ENCODE results near the gene ABHD4.
"Not testable (repeated sequence)": the region's sequence is repeated elsewhere in the genome, so short reads cannot be mapped to it uniquely, and the experiment has no call there.

ABHD4 gene

GRCh38 chr14:22564463-22564862 lies 33.6 kb upstream of the ABHD4 start:
- H3K9ac ChIP-seq (ENCODE audit: low read length): no peak overlapping the region
- H3K9me3 ChIP-seq (ENCODE audit: control insufficient read depth, insufficient read depth, low read depth, low read length): no peaks in the 10 kb centered on the region
- no peak overlapping the region for H3K4me3 ChIP-seq (ENCODE audit: low read depth, low read length)
- H3K4me1 ChIP-seq (ENCODE audit: control insufficient read depth, insufficient read depth, low read length): peaks cover 15% of the 10 kb centered on the region; the same call in 1 of the 2 replicates
- H3K36me3 ChIP-seq (ENCODE audit: control insufficient read depth, insufficient read depth, low read length): peaks cover 37% of the 10 kb centered on the region
- H3K27me3 ChIP-seq (ENCODE audit: control insufficient read depth, insufficient read depth, low read length): no peaks in the 10 kb centered on the region
- no peak overlapping the region for H3K27ac ChIP-seq (ENCODE audit: low read depth, low read length)

DNA sequence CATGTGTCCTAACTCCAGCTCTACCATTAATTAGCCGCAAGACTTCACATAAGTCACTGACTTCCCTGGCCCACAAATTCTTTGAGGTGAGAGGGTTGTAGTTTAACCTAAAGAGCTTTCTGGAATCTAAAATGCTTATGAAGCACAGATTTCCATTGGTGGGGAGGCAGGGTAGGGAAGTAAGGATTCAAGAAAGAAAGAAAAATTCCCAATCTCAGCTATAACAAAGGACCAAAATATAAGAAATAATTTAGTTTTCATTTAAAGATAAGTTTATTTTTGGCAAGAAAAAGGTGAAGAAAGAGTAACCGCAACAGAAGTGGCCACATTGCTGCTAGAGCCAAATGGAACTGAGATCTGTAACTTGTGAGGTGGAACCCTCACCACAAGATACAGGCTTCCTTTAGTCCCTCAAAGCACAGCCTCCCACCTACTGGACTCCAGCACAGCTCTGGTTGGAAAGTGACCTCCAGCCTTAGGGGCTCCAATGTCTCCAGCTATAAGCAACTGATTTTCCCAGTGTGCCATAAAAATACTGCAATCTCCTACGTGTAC lies 32.6 kb upstream of the ABHD4 start:
- Histone ChIP-seq H3K27me3 (ENCODE audit: control insufficient read depth, insufficient read depth, low read length) (no peaks in the 10 kb centered on the region), H3K9me3 (ENCODE audit: control insufficient read depth, insufficient read depth, low read depth, low read length) (no peaks in the 10 kb centered on the region), H3K27ac (ENCODE audit: low read depth, low read length) (no peak overlapping the region), H3K36me3 (ENCODE audit: control insufficient read depth, insufficient read depth, low read length) (peaks cover 39% of the 10 kb centered on the region), H3K4me1 (ENCODE audit: control insufficient read depth, insufficient read depth, low read length) (peaks cover 14% of the 10 kb centered on the region; the same call in 1 of the 2 replicates), H3K4me3 (ENCODE audit: low read depth, low read length) (no peak overlapping the region), H3K9ac (ENCODE audit: low read length) (no peak overlapping the region)

DNA sequence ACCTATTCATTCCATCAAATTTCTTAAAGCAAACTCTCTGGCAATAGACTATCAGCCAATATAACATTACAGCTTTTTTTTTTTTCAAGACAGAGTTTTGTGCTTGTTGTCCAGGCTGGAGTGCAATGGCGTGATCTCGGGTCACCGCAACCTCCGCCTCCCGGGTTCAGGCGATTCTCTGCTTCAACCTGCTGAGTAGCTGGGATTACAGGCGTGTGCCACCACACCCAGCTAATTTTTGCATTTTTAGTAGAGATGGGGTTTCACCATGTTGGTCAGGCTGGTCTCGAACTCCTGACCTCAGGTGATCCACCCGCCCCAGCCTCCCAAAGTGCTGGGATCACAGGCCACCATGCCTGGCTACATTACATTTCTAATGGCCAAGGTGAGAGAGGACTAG lies 31.8 kb upstream of the ABHD4 start:
- H3K27me3 ChIP-seq (ENCODE audit: control insufficient read depth, insufficient read depth, low read length); H3K9me3 ChIP-seq (ENCODE audit: control insufficient read depth, insufficient read depth, low read depth, low read length); H3K4me3 ChIP-seq (ENCODE audit: low read depth, low read length); H3K9ac ChIP-seq (ENCODE audit: low read length); H3K27ac ChIP-seq (ENCODE audit: low read depth, low read length): not testable (repeated sequence)
- peaks cover 41% of the 10 kb centered on the region for H3K36me3 ChIP-seq (ENCODE audit: control insufficient read depth, insufficient read depth, low read length)
- H3K4me1 ChIP-seq (ENCODE audit: control insufficient read depth, insufficient read depth, low read length): peaks cover 12% of the 10 kb centered on the region; the same call in 1 of the 2 replicates

- Histone ChIP-seq H3K36me3 (ENCODE audit: control insufficient read depth, insufficient read depth, low read length) (peaks cover 46% of the 10 kb centered on the region), H3K4me1 (ENCODE audit: control insufficient read depth, insufficient read depth, low read length) (peaks cover 7% of the 10 kb centered on the region; the same call in 1 of the 2 replicates)
Measured at GRCh38 chr14:22566845-22567244, 31.3 kb upstream of the ABHD4 start.

DNA sequence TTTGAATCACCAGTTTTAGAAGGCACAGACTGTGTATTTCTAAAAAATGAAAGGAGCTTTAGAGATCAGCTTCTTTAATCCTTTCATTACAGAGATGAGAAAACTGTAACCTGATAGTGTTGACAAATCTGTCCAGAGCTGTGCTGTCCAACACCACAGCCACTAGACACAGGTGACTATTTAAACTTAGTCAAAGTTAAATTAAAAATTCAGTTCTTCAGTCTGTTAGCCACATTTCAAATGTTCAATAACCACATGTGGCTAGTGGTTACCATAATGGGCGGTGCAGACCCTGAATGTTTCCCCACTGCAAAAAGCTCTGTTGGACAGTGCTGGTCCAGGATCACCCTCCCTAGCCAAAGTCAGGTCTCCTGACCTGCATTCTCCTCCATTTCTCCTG lies 30.7 kb upstream of the ABHD4 start:
- no peak overlapping the region for H3K9ac ChIP-seq (ENCODE audit: low read length)

More at GRCh38 chr14:22566845-22567244, 31.3 kb upstream of the ABHD4 start:
- H3K9me3 ChIP-seq (ENCODE audit: control insufficient read depth, insufficient read depth, low read depth, low read length): no peaks in the 10 kb centered on the region
- no peak overlapping the region for H3K9ac ChIP-seq (ENCODE audit: low read length)
- H3K27ac ChIP-seq (ENCODE audit: low read depth, low read length): no peak overlapping the region
- H3K27me3 ChIP-seq (ENCODE audit: control insufficient read depth, insufficient read depth, low read length): no peaks in the 10 kb centered on the region
- H3K4me3 ChIP-seq (ENCODE audit: low read depth, low read length): no peak overlapping the region

DNA sequence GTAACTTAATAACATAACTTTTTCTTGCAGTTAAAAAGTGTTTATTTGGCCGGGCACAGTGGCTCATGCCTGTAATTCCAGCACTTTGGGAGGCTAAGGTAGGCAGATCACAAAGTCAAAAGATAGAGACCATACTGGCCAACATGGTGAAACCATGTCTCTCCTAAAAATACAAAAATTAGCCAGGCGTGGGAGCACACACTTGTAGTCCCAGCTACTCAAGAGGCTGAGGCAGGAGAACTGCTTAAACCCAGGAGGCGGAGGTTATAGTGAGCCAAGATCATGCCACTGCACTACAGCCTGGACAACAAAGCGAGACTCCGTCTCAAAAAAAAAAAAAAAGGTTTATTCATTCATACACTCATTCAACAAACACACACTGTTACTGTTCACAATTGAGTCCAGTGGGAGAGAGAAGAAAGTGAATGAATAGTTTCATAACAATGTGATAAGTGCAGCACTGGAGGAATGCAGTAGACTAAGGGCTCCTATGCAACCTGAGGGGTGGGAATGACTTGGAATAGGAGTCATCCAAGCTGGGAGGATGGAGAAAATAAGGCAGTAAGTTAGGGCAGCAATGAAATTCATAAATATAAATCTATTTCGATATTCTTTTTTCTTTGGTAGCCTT lies 28.9 kb upstream of the ABHD4 start:
- H3K9me3 ChIP-seq (ENCODE audit: control insufficient read depth, insufficient read depth, low read depth, low read length): no peaks in the 10 kb centered on the region
- H3K4me3 ChIP-seq (ENCODE audit: low read depth, low read length): no peak overlapping the region
- H3K27me3 ChIP-seq (ENCODE audit: control insufficient read depth, insufficient read depth, low read length): no peaks in the 10 kb centered on the region
- H3K36me3 ChIP-seq (ENCODE audit: control insufficient read depth, insufficient read depth, low read length): peaks cover 61% of the 10 kb centered on the region
- H3K27ac ChIP-seq (ENCODE audit: low read depth, low read length): no peak overlapping the region
- H3K9ac ChIP-seq (ENCODE audit: low read length): no peak overlapping the region
- peaks cover 11% of the 10 kb centered on the region; the same call in 1 of the 2 replicates for H3K4me1 ChIP-seq (ENCODE audit: control insufficient read depth, insufficient read depth, low read length)

More for the DNA sequence above, 30.7 kb upstream of the ABHD4 start:
- Histone ChIP-seq H3K36me3 (ENCODE audit: control insufficient read depth, insufficient read depth, low read length) (peaks cover 52% of the 10 kb centered on the region), H3K4me3 (ENCODE audit: low read depth, low read length) (no peak overlapping the region), H3K27ac (ENCODE audit: low read depth, low read length) (no peak overlapping the region), H3K27me3 (ENCODE audit: control insufficient read depth, insufficient read depth, low read length) (no peaks in the 10 kb centered on the region), H3K4me1 (ENCODE audit: control insufficient read depth, insufficient read depth, low read length) (peaks cover 5% of the 10 kb centered on the region; the same call in 1 of the 2 replicates), H3K9me3 (ENCODE audit: control insufficient read depth, insufficient read depth, low read depth, low read length) (no peaks in the 10 kb centered on the region)

GRCh38 chr14:22569737-22570131 lies 28.4 kb upstream of the ABHD4 start:
- Histone ChIP-seq H3K36me3 (ENCODE audit: control insufficient read depth, insufficient read depth, low read length) (peaks cover 61% of the 10 kb centered on the region), H3K4me1 (ENCODE audit: control insufficient read depth, insufficient read depth, low read length) (peaks cover 11% of the 10 kb centered on the region; the same call in 1 of the 2 replicates), H3K4me3 (ENCODE audit: low read depth, low read length) (no peak overlapping the region), H3K27me3 (ENCODE audit: control insufficient read depth, insufficient read depth, low read length) (no peaks in the 10 kb centered on the region), H3K9me3 (ENCODE audit: control insufficient read depth, insufficient read depth, low read depth, low read length) (no peaks in the 10 kb centered on the region), H3K9ac (ENCODE audit: low read length) (no peak overlapping the region), H3K27ac (ENCODE audit: low read depth, low read length) (no peak overlapping the region)

- peaks cover 63% of the 10 kb centered on the region for H3K36me3 ChIP-seq (ENCODE audit: control insufficient read depth, insufficient read depth, low read length)
- peak overlapping the region; percentile 28 for H3K27ac ChIP-seq (ENCODE audit: low read depth, low read length)
- peak overlapping the region; percentile 16 for H3K9ac ChIP-seq (ENCODE audit: low read length)
- no peaks in the 10 kb centered on the region for H3K9me3 ChIP-seq (ENCODE audit: control insufficient read depth, insufficient read depth, low read depth, low read length)
- H3K4me1 ChIP-seq (ENCODE audit: control insufficient read depth, insufficient read depth, low read length): peaks cover 11% of the 10 kb centered on the region; the same call in 1 of the 2 replicates
- H3K27me3 ChIP-seq (ENCODE audit: control insufficient read depth, insufficient read depth, low read length): no peaks in the 10 kb centered on the region
- H3K4me3 ChIP-seq (ENCODE audit: low read depth, low read length): no peak overlapping the region
Measured at GRCh38 chr14:22570132-22570949, 27.8 kb upstream of the ABHD4 start.

GRCh38 chr14:22572562-22573058 lies 25.5 kb upstream of the ABHD4 start:
- H3K36me3 ChIP-seq (ENCODE audit: control insufficient read depth, insufficient read depth, low read length): peaks cover 57% of the 10 kb centered on the region
- H3K27ac ChIP-seq (ENCODE audit: low read depth, low read length): peak overlapping the region; percentile 40; the same call in 1 of the 2 replicates

GRCh38 chr14:22573804-22574203 lies 24.3 kb upstream of the ABHD4 start:
- H3K27me3 ChIP-seq (ENCODE audit: control insufficient read depth, insufficient read depth, low read length): no peaks in the 10 kb centered on the region
- H3K9me3 ChIP-seq (ENCODE audit: control insufficient read depth, insufficient read depth, low read depth, low read length): no peaks in the 10 kb centered on the region
- H3K4me3 ChIP-seq (ENCODE audit: low read depth, low read length): no peak overlapping the region
- peaks cover 48% of the 10 kb centered on the region for H3K36me3 ChIP-seq (ENCODE audit: control insufficient read depth, insufficient read depth, low read length)
- peaks cover 11% of the 10 kb centered on the region; the same call in 1 of the 2 replicates for H3K4me1 ChIP-seq (ENCODE audit: control insufficient read depth, insufficient read depth, low read length)
- no peak overlapping the region for H3K9ac ChIP-seq (ENCODE audit: low read length)
- H3K27ac ChIP-seq (ENCODE audit: low read depth, low read length): no peak overlapping the region

More at GRCh38 chr14:22572562-22573058, 25.5 kb upstream of the ABHD4 start:
- H3K4me1 ChIP-seq (ENCODE audit: control insufficient read depth, insufficient read depth, low read length): peaks cover 11% of the 10 kb centered on the region; the same call in 1 of the 2 replicates
- no peak overlapping the region for H3K9ac ChIP-seq (ENCODE audit: low read length)
- H3K9me3 ChIP-seq (ENCODE audit: control insufficient read depth, insufficient read depth, low read depth, low read length): no peaks in the 10 kb centered on the region
- H3K4me3 ChIP-seq (ENCODE audit: low read depth, low read length): no peak overlapping the region
- H3K27me3 ChIP-seq (ENCODE audit: control insufficient read depth, insufficient read depth, low read length): no peaks in the 10 kb centered on the region

Measured in HUES6 (cell line).